Mucosa of descending colon (tissue), 3 donors: ENCODE data around the gene ITGB5. TPM values are rescaled to one million over a fixed set of nuclear protein-coding genes. Genes with fewer than 3 reads are reported as not detected.
"Not testable (repeated sequence)": the region's sequence is repeated elsewhere in the genome, so short reads cannot be mapped to it uniquely, and the experiment has no call there.

Experiments used
- ATAC-seq: fragments of 200-7000 bp; cut with Tn5 transposase; one replicate; pipeline ENCODE4 v1.9.1; 2020; ENCODE audit warnings: mild to moderate bottlenecking, moderate library complexity
- DNase-seq, 3 donors: peaks; one replicate each; pipeline ENCODE4 v3.0.0-alpha.2; 2020
- H3K36me3 ChIP-seq: fragments of 200-600 bp; one replicate; pipeline ENCODE4 v1.8.0; 2021; ENCODE audit warnings: low read depth, mild to moderate bottlenecking
- H3K4me1 ChIP-seq: fragments of 200-600 bp; one replicate; pipeline ENCODE4 v1.8.0; 2021; ENCODE audit warnings: low read depth, mild to moderate bottlenecking
- H3K4me3 ChIP-seq: fragments of 200-600 bp; one replicate; pipeline ENCODE4 v1.8.0; 2021; ENCODE audit warnings: mild to moderate bottlenecking
- H3K9me3 ChIP-seq: fragments of 200-600 bp; one replicate; pipeline ENCODE4 v1.8.0; 2021; ENCODE audit warnings: mild to moderate bottlenecking
- CTCF ChIP-seq: fragments of 200-600 bp; IDR thresholded peaks from one replicate; pipeline ENCODE4 v1.8.0; 2022; ENCODE audit warnings: antibody characterized with exemption, mild to moderate bottlenecking
- intact Hi-C, 2 donors: fragments of 100-400 bp; cut with DNase I in 1 of 2; cut with micrococcal nuclease in 1 of 2; formaldehyde crosslinking; loops; one replicate each; pipeline versions ENCODE4 v1.11.0 to v1.11.1; 2022; cut with DNase I, micrococcal nuclease
- total RNA-seq, 3 donors: library from RNA; stranded (reverse); fragmentation: NEBNext Ultra II Directional in 2 of 3; extraction: Animal tissue kit (Norgen Biotek cat#: 25700) in 2 of 3; gene quantifications; one replicate each; pipeline versions ENCODE4 v1.2.1 to v1.2.4, GENCODE V29; 2021 to 2023
- donor health status: DM: no; HTN: no; CAD: no; lungs with moderate emphysema.
- donor health status: DM: no; HTN: no; CAD: no.
- donor health status: DM: no; HTN: yes; CAD: no.

ITGB5 gene
- total RNA-seq, 3 donors from 2014 or later = 67.9 to 102 (median 69.6) TPM

GRCh38 chr3:124792341-124793040 lies 94.7 kb downstream of the ITGB5 start:
- ATAC-seq (no peak), DNase-seq (no peak)
- Histone ChIP-seq H3K9me3 (no peaks in the 10 kb centered on the region), H3K4me1 (no peaks in the 10 kb centered on the region), H3K36me3 (no peaks in the 10 kb centered on the region), H3K4me3 (no peak overlapping the region)
- no peak for TF ChIP-seq CTCF
- intact Hi-C loops = no loop called here

DNA sequence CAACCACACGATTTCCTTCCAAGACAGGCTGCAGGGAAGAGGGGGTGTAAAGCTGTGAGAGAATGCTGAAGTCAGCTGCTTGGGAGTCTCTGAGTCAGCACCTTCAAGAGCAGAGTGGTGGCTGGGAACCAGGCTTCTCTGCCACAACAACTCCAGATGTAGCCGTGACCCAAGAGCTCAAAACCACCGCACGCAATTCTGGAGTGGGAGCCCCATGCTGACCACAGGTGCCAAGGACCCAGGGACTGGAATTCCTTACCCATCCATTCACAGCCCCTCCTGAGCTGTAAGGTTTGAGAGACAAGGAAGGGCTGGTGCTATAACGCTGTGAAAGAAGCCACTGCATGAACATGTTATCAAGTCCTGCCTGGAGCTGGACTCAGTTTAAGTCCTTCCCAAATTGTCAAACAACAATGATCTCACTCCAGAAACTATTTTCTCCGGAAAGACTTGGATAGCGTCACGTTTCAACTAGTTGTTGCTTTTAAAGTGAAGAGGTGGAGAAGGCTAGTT lies 95.5 kb downstream of the ITGB5 start:
- no peak overlapping the region for H3K4me3 ChIP-seq
- no peaks in the 10 kb centered on the region for H3K9me3 ChIP-seq
- peak in 1 of 3 donors; percentile 47 for DNase-seq
- peaks cover 5% of the 10 kb centered on the region for H3K4me1 ChIP-seq
- intact Hi-C loops = no loop called here
- H3K36me3 ChIP-seq = no peaks in the 10 kb centered on the region
- ATAC-seq = peak; percentile 54
- no peak for TF ChIP-seq CTCF

- no peak for TF ChIP-seq CTCF
- no peak overlapping the region for H3K4me3 ChIP-seq
- ATAC-seq (no peak), DNase-seq (no peak)
- no peaks in the 10 kb centered on the region for H3K36me3 ChIP-seq
- intact Hi-C loops = no loop called here
- no peaks in the 10 kb centered on the region for H3K9me3 ChIP-seq
- peaks cover 6% of the 10 kb centered on the region for H3K4me1 ChIP-seq
Observed at GRCh38 chr3:124791142-124791541, 96.0 kb downstream of the ITGB5 start.

DNA sequence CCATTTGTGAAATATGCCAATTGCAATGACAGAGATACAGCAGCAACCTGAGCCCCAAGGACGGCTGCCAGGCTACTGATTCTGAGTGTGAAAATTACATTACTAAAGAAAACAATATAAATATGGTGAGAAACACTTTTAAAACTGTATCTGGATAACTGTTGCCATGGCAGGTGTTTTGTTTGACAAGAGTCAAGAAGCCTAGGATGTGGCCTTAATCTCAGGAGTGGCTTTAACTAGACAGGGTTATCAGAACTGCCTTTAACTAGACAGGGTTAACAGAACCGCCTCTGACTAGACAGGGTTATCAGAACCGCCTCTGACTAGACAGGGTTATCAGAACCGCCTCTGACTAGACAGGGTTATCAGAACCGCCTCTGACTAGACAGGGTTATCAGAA lies 98.1 kb downstream of the ITGB5 start:
- not testable (repeated sequence) for H3K4me3 ChIP-seq, H3K9me3 ChIP-seq, H3K4me1 ChIP-seq, DNase-seq, H3K36me3 ChIP-seq, ATAC-seq
- intact Hi-C loops = loop anchor here in 1 of 2 donors (5.0 kb wide), 1 partner anchor 38 kb away; no protein-coding TSS in a partner anchor

- ATAC-seq = no peak
- no peaks in the 10 kb centered on the region for H3K36me3 ChIP-seq
- intact Hi-C loops = loop anchor here in 1 of 2 donors (5.0 kb wide), 1 partner anchor 39 kb away; no protein-coding TSS in a partner anchor
- no peak for TF ChIP-seq CTCF
- peaks cover 6% of the 10 kb centered on the region for H3K4me1 ChIP-seq
- no peak overlapping the region for H3K4me3 ChIP-seq
- no peak for DNase-seq
- no peaks in the 10 kb centered on the region for H3K9me3 ChIP-seq
Observed at GRCh38 chr3:124788254-124788745, 98.9 kb downstream of the ITGB5 start.

GRCh38 chr3:124787476-124788195 lies 99.5 kb downstream of the ITGB5 start:
- Histone ChIP-seq H3K9me3 (no peaks in the 10 kb centered on the region), H3K4me3 (no peak overlapping the region), H3K36me3 (no peaks in the 10 kb centered on the region), H3K4me1 (peaks cover 6% of the 10 kb centered on the region)
- intact Hi-C loops = loop anchor here in 1 of 2 donors (5.0 kb wide), 1 partner anchor 40 kb away; no protein-coding TSS in a partner anchor
- ATAC-seq = no peak
- no peak for TF ChIP-seq CTCF
- DNase-seq = no peak
